Cortex of kidney (tissue), 1 donor: ENCODE results near the gene NDC1.

ENCODE experiments used
- DNase-seq: peaks from one replicate; lab custom pipeline; 2025; lab: John Stamatoyannopoulos, UW

Gene NDC1

DNA sequence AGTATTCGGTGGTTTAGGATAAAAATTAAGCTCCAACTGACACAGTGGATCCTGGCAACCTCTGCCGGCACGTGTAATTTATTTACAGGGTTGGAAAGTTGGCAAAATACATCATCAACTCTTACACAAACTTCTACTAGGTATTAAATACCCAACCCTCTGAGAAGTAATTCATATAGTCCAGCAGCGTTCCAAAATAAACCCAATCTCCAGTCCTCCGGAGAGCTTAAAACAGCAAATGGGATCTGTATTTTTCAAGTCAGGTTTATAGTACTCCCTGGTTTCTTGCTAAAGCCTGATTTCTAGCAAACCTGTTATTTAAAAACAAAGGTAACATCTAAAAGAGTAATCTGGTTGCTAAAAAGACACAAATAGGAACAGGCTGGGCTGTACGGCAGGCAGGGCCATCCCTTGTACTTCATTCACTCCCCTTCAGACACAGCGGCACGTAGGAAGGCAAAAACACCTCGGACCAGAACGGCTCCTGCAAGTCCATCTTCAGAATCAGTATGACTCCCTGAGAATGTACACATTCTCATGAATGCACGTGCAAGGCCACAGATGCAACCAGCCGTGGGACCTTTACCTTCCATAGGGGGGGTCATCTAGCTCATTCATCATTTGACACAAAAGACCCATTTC, 107.8 kb downstream of the NDC1 start:
- DNase-seq: no peak

DNA sequence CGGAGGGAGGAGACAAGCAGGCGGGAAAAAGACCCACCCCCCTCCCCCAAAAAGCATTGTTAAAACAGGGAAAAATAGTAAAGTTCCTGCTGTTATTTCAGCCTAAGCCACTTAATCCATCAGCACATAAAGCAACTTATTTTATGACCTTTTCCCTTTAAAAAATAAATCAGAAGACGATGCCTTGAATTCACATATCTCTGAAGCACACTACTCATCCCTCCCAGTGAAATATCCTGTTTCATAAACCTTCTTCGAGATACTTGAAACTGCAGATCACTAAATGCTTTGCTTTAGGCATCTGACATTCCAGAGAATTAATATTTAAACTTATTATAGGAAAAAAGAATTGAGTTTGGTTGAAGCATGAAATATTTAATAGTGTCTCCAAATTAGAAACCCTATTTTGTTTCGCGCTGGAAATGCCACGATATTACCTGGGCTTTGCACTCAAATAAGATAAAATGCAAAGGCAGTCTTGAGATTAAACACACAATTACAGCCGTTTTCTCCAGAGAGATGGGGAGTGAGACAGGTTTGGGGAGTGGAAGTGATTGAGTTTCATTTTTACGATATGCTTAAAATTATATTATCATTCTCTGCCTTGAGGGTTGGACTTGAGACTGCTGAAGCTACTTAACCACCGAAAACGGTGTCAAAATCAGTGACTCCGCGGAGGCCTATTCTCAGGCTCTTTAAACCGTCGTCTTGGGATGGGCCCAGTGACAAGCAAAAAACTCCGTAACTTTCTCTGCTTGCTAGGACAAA, 108.5 kb downstream of the NDC1 start:
- no peak for DNase-seq

DNA sequence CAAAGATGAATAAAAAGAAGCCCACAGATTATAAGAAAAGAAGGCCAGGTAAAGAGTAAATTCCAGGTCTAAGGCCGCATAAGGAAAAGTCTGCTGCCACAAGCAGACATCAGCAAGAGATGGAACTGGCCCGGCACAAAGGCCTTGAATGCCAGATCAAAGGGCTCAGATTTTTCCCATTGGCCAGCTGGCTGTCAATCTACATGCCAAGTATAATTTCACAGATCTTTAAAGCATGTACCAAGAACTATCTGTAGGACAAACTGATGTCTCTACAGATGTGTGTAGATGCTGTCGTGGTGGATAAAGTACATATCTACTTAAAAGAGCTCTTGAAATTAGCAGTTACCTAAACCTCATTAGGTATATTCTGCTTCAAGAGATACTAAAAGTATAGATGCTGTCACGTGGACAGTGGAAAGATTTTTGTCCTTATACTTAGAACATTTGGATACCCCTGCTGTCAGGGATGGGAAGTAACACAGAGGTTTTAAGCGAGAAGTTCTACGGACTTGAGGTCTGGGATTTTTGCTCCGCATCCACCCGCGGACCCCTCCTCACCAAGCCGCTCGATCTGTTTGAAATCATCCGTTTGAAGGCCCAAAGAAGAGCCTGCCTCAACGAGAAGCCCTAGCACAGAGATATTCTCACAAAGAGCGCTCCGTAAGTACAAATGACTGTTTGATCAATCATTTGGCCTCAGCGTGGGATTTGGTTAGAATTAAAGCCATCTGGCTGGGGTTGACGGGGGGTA, 109.2 kb downstream of the NDC1 start:
- DNase-seq: no peak

DNA sequence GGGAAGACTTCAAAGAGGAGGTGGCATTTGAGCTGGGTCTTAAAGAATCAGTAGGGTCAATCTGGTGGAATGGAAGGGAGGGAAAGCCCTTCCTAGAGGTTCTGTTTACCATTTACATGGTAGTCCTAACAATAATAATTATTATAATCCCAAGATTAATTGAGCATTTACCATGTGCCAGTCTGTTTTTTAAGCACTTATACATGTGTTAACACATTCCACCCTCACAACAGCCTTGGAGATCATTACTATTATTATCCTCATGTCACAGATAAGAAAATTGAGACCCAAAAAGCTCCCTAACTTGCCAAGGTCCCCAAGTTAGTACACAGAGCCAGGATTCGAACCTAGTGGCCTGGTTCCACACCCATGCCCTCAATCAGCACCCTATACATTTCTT, 109.9 kb downstream of the NDC1 start:
- DNase-seq: no peak

DNA sequence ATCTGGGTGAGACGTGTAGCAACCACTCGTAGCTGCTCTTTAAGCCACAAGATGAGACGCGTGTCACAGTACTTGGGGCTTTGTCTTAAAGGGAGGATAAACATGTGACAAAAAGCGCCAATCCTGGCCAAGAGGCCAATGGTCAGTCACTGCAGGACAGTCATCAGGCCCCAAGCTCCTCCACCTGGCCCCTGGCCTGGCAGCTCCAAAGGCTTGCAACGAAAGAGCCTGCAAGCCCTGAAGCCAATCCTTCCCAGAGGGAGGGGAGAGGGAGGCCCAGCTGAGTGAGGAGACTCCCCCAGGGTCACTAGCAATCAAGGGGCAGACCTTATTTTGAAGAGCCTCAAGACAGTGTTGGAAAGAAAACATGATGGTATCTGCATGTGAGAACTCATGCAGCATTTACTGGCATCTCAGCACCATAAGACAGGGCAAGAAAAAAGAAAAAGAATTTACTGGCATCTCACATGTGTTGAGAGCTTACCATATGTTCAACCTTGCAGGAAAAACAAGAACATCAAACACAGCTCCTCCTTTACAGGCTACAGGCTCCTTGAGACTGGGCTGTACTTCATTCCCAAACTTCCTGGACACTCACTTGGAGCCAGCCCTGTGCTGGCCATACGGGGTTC, 110.5 kb downstream of the NDC1 start:
- DNase-seq: no peak

DNA sequence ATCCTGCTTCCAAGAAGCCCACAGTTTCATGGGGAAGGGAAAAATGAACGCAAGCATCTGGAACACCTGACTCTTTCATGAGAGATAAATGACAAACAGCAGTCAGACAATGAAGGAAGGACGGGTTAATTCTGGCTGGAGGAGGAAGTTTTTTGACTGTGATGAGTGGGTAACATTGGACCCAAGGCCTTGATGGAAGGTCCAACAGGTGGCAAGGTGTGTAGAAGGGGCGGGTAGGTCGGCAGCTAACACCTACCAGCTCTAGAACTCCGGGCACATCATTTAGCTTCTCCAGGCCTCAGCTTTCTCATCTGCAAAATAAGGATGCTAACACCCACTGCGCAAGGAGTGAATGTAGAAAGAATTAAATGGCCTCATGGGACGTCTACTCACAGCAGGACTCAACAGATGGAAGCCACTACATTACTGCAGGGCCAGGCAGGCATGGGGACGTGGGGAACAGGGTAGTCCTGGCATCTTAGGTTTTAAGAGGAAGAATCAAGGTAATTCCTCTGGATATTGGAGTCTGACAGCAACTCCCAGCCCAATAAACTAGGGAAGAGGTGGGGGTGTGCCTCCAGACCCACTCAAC, 112.0 kb downstream of the NDC1 start:
- DNase-seq: no peak

DNA sequence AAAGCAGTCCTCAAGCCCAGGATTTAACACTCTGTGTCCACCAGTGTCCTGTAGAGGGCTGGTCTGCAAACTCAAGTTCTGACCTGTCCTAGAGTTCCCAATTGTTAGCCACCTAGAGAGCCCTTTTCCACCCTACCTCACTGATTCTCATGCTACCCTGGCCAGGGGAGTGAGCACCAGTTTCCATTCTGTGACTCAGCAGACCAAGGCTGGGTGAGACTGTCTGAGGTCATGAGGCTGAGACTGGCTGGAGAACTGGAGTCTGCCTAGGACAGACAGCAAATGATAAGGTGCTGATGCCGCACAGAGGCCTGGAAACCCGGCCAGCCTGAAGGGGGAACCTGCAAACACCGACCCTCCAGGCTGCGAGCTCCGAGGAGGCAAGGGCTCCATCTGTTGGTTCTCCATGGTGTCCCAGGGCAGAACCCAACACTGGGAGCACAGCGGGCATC, 112.8 kb downstream of the NDC1 start:
- no peak for DNase-seq

DNA sequence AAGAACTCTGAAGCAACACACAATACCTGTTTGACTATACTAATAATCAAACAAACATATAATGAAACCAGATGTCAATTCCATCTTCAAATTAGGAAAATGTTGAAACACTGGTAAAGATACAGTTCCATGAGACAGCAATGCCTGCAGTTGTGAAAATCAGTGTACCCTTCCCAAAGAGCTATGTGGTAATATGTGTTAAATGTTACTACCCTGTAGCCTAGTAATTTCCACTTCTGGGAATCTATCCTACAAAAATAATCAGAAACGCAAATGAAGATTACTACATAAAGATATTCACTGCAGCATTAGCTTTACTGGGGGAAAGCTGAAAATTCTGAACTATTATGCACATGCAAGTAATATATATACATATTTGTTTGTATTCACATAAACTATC, 116.1 kb downstream of the NDC1 start:
- no peak for DNase-seq

DNA sequence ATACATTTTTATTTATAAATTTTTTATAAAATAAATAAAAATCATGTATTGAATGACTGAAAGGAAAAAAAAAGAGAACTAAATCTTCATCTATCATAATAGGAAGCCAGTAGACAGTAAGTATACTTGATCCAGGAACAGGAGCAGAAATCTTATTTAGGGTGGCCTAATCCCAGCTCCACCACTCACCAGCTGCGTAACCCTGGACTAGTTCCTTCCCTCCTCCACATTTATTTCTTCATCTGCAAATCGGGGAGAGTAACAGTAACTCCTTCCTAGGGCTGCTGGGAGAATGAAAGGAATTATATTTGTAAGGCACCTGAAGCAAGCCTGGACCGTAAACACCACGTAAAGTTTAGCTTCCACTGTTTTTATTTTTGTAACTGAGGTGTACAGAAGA, 117.0 kb downstream of the NDC1 start:
- no peak for DNase-seq

DNA sequence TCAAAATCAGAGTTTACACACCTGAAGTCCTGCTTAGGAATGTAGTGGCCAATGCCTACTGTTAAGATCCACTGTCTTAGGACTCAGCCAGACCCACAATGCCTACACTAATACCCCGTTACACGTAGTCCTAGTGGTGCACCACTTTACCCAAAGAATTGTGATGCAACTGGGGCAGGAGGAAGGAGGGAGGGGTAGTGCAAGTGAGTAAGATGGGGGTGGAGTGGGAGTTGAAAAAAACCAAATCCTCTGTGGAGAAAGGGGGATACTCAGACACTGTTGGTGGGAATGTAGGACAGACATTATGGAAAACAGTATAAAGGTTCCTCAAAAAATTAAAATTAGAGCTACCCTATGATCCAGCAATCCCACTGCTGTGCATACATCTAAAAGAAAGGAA, 118.6 kb downstream of the NDC1 start:
- DNase-seq: no peak

DNA sequence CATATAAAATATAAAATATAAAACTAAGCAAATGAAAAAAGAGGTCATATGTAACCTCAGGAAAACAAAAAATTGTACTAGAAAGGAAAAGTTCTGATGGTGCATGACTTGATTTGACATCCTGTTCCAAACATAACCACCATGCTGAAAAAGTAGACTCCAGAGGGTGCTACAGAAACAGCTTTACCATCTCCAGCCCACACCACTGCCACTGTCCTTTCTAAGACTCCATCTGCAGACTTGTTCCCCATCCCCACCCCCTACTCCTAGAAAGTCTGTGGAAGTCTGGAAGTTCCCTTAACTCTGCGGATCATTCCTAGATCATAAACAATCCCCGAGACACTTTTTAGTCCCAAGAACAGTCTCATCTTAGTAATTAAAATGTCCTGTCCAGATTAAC, 119.7 kb downstream of the NDC1 start:
- DNase-seq: no peak

DNA sequence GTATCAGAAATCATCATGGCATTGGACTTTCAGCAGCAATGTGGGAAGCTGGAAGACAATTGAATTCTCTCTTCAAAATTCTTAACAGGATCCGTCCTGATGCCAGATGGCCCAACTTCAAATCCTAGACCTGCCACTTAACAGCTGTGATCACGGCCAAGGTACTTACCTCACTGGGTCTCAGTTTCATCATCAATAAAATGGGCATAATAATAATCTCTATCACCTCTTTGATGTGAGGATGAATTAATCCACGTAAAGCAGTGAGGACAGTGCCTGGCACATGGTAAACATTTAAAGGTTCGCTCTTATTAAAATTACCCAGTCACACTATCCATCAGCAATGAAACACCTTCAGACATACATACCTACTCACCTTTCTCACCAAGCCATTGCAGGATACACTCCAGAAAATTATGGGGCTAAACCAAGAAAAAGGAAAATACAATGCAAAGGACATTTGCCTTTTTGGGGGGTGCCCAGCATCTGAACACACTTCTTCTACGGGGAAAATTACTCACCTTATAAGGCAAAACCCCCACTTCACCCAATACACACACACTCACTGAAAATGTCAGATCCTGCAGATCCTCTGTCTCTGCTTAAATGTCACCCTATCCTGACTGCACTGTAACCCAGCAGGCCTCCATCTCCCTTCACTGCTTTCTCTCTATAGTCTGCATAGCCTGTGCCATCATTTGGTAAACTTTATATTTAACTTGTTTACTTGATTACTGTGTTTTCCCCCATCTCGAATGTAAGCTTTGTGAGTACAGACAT, 120.9 kb downstream of the NDC1 start:
- no peak for DNase-seq

DNA sequence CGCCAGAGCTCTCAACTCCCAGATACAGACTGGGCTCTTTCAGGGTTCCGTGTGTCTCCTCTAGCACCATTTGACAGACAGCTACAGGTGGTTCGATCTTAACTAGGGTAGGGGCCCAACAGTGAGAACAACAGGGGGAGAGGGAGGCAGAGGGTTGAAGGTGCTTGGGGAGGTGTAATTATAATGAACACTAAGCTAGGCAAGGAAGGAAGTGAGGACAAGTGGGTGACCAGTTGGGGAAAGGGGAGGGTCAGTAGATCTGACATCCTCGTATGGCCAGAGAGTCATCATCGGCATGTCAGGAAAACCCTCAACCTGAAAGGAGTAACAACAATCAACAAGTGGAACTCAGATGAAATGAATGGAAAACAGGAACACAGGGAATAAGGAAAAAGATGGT, 121.9 kb downstream of the NDC1 start:
- DNase-seq: no peak

DNA sequence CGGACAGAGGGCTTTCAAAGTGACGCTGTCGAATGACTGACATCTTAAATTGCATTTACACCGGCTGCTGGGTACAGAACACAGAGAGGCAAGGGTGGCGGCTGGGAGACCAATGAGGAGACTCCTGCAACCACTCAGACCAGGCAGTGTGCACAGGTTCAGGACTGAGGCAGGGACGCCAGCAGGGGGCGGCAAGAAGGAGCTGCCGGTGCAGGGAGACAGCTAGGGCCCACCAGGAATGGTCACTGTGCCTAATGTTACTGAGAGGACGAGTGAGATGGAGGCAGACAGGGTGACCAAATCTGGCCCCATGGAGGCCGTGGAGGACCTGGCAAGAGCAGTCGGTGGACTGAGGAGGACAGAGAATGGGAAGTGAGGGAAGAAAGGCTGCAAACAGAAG, 122.6 kb downstream of the NDC1 start:
- DNase-seq: no peak
